H1 (cell line): ENCODE measurements around the gene NRN1L. TPM values are rescaled to one million over a fixed set of nuclear protein-coding genes. Genes with fewer than 3 reads are reported as not detected.

Experiments used
- CTCF ChIA-PET: fragments of 300-600 bp; sonication (Branson Sonifier 250); formaldehyde crosslinking; loops from one replicate; lab custom pipeline; 2021; ENCODE audit not compliant: partially characterized antibody; lab: Charles Lee
- POLR2A ChIA-PET: fragments of 300-600 bp; sonication (Branson Sonifier 250); formaldehyde crosslinking; loops from one replicate; lab custom pipeline; 2021; ENCODE audit warnings: inconsistent platforms; ENCODE audit not compliant: partially characterized antibody; lab: Charles Lee
- DNase-seq, 2 experiments: peaks; one replicate each; pipeline versions ENCODE4 v3.0.0 to v3.0.0-alpha.2; 2010 to 2022; ENCODE audit warnings: low spot score in 2 of 2, low read depth in 1 of 2, mixed read lengths in 1 of 2
- FAIRE-seq: peaks from 2 replicates; lab custom pipeline; 2011; peaks lifted over from hg19 to GRCh38; lab: Jason Lieb, UNC
- H2AFZ ChIP-seq: 2 replicates; pipeline ENCODE4 v1.8.1; 2012; ENCODE audit warnings: low read length, inconsistent platforms
- H2AK5ac ChIP-seq: 2 replicates; pipeline ENCODE4 v1.6.1; 2013; ENCODE audit warnings: low read depth, low read length
- H2BK120ac ChIP-seq: replicated peaks from 2 replicates; pipeline ENCODE3; 2013; ENCODE audit warnings: low read depth, low read length, inconsistent platforms
- H2BK12ac ChIP-seq: 2 replicates; pipeline ENCODE4 v1.6.1; 2013; ENCODE audit warnings: low read depth, low read length
- H2BK15ac ChIP-seq: 2 replicates; pipeline ENCODE4 v1.6.1; 2013; ENCODE audit warnings: low read length
- H2BK20ac ChIP-seq: 2 replicates; pipeline ENCODE4 v1.6.1; 2013; ENCODE audit warnings: low read length
- H2BK5ac ChIP-seq: 2 replicates; pipeline ENCODE4 v1.6.1; 2013; ENCODE audit warnings: low read depth, low read length
- H3K14ac ChIP-seq: 2 replicates; pipeline ENCODE4 v1.6.1; 2013; ENCODE audit warnings: inconsistent platforms; ENCODE audit not compliant: insufficient read length
- H3K18ac ChIP-seq: 2 replicates; pipeline ENCODE4 v1.6.1; 2013; ENCODE audit warnings: low read length; ENCODE audit errors: extremely low read depth
- H3K23ac ChIP-seq: 2 replicates; pipeline ENCODE4 v1.6.1; 2013; ENCODE audit warnings: inconsistent platforms; ENCODE audit not compliant: insufficient read length
- H3K23me2 ChIP-seq: 2 replicates; pipeline ENCODE4 v1.6.1; 2013; ENCODE audit warnings: low read depth, low read length
- H3K27ac ChIP-seq: 2 replicates; pipeline ENCODE4 v1.6.1; 2011; ENCODE audit warnings: low read depth, low read length, inconsistent platforms
- H3K27me3 ChIP-seq, 4 experiments: replicated peaks in 1 of 4; 1 replicate in 1 of 4; 2 replicates in 3 of 4; pipeline versions ENCODE4 v1.6.1 to v1.8.1; 2011 to 2013; ENCODE audit warnings: low read length in 3 of 4, mild to moderate bottlenecking in 3 of 4, inconsistent platforms in 2 of 4, mixed read lengths in 2 of 4, moderate library complexity in 1 of 4; ENCODE audit not compliant: control insufficient read depth in 3 of 4, insufficient read depth in 3 of 4; ENCODE audit errors: extremely low read depth in 1 of 4
- H3K36me3 ChIP-seq, 4 experiments: 2 replicates each; pipeline versions ENCODE4 v1.6.1 to v1.8.1; 2011 to 2013; ENCODE audit warnings: mild to moderate bottlenecking in 4 of 4, low read length in 3 of 4, moderate library complexity in 2 of 4, control low read depth in 1 of 4, inconsistent platforms in 1 of 4; ENCODE audit not compliant: insufficient read depth in 4 of 4, control insufficient read depth in 2 of 4
- H3K4ac ChIP-seq: replicated peaks from 2 replicates; pipeline ENCODE3; 2013; ENCODE audit warnings: low read length, low read depth, mixed read lengths, inconsistent platforms; ENCODE audit not compliant: insufficient read length
- H3K4me1 ChIP-seq, 4 experiments: replicated peaks in 1 of 4; 1 replicate in 1 of 4; 2 replicates in 3 of 4; pipeline versions ENCODE4 v1.6.1 to v1.8.1; 2011 to 2013; ENCODE audit warnings: low read length in 3 of 4, inconsistent platforms in 2 of 4, mixed read lengths in 1 of 4; ENCODE audit not compliant: insufficient read depth in 4 of 4, control insufficient read depth in 3 of 4
- H3K4me2 ChIP-seq, 2 experiments: 2 replicates each; pipeline versions ENCODE4 v1.6.1 to v1.8.1; 2011 to 2013; ENCODE audit warnings: low read depth in 2 of 2, low read length in 2 of 2, control low read depth in 1 of 2, inconsistent platforms in 1 of 2, mild to moderate bottlenecking in 1 of 2; ENCODE audit not compliant: insufficient read depth in 1 of 2
- H3K4me3 ChIP-seq, 4 experiments: fragments of 200-600, 300-600 bp in 1 of 4; sonication (generic), shearing (Covaris generic), sonication (Bioruptor Twin) in 1 of 4; 2 replicates each; pipeline versions ENCODE4 v1.5.1 to v1.8.1; 2011 to 2016; ENCODE audit warnings: low read length in 4 of 4, low read depth in 3 of 4, control low read depth in 2 of 4, inconsistent platforms in 2 of 4, mild to moderate bottlenecking in 2 of 4, mixed read lengths in 1 of 4, moderate library complexity in 1 of 4; ENCODE audit not compliant: insufficient read depth in 2 of 4; ENCODE audit errors: extremely low read depth in 1 of 4
- H3K56ac ChIP-seq: replicated peaks from 2 replicates; pipeline ENCODE3; 2013; ENCODE audit warnings: low read depth, mild to moderate bottlenecking, mixed read lengths, low read length, inconsistent platforms; ENCODE audit not compliant: insufficient read length
- H3K79me1 ChIP-seq: 2 replicates; pipeline ENCODE4 v1.6.1; 2013; ENCODE audit warnings: low read depth, low read length, control low read depth
- H3K79me2 ChIP-seq, 2 experiments: 2 replicates each; pipeline versions ENCODE4 v1.6.1 to v1.8.1; 2012 to 2013; ENCODE audit warnings: low read length in 2 of 2, mild to moderate bottlenecking in 2 of 2, inconsistent platforms in 1 of 2; ENCODE audit not compliant: insufficient read depth in 2 of 2, control insufficient read depth in 1 of 2
- H3K9ac ChIP-seq, 4 experiments: replicated peaks in 1 of 4; 1 replicate in 1 of 4; 2 replicates in 3 of 4; pipeline versions ENCODE4 v1.6.1 to v1.8.1; 2011 to 2013; ENCODE audit warnings: low read depth in 3 of 4, low read length in 3 of 4, control low read depth in 2 of 4, mild to moderate bottlenecking in 2 of 4, moderate library complexity in 2 of 4, inconsistent platforms in 1 of 4; ENCODE audit errors: extremely low read depth in 1 of 4
- H3K9me3 ChIP-seq, 2 experiments: 2 replicates each; pipeline versions ENCODE4 v1.6.1 to v1.8.1; 2012 to 2013; ENCODE audit warnings: mild to moderate bottlenecking in 2 of 2, moderate library complexity in 2 of 2, control low read depth in 1 of 2, inconsistent platforms in 1 of 2, low read depth in 1 of 2, low read length in 1 of 2, mixed read lengths in 1 of 2; ENCODE audit not compliant: insufficient read depth in 2 of 2
- H4K20me1 ChIP-seq, 2 experiments: replicated peaks in 1 of 2; 2 replicates each; pipeline versions ENCODE3 to v1.8.1; 2011 to 2013; ENCODE audit warnings: inconsistent platforms in 2 of 2, low read length in 2 of 2, mild to moderate bottlenecking in 1 of 2; ENCODE audit not compliant: insufficient read depth in 2 of 2, control insufficient read depth in 1 of 2
- H4K5ac ChIP-seq: 2 replicates; pipeline ENCODE4 v1.6.1; 2013; ENCODE audit warnings: low read length, low read depth, mixed read lengths, inconsistent platforms; ENCODE audit not compliant: insufficient read length
- H4K8ac ChIP-seq: 2 replicates; pipeline ENCODE4 v1.8.0; 2013; ENCODE audit warnings: mild to moderate bottlenecking, moderate library complexity, low read length, inconsistent platforms; ENCODE audit not compliant: insufficient read depth; ENCODE audit errors: extremely low read depth
- H4K91ac ChIP-seq: replicated peaks from 2 replicates; pipeline ENCODE3; 2013; ENCODE audit warnings: low read length, mixed read lengths, inconsistent platforms; ENCODE audit not compliant: insufficient read length
- BCL11A ChIP-seq, 2 experiments: IDR thresholded peaks; one replicate each; pipeline ENCODE4 v1.6.1; 2011; ENCODE audit warnings: low read depth in 2 of 2, low read length in 2 of 2, mild to moderate bottlenecking in 2 of 2
- CTBP2 ChIP-seq: IDR thresholded peaks from 2 replicates; pipeline ENCODE4 v1.7.0; 2011; ENCODE audit warnings: borderline replicate concordance, mild to moderate bottlenecking, moderate library complexity, mixed read lengths, low read length; ENCODE audit not compliant: insufficient read depth, insufficient read length
- HDAC2 ChIP-seq, 2 experiments: fragments of 300-600 bp in 1 of 2; sonication (generic) in 1 of 2; IDR thresholded peaks; 2 replicates each; pipeline ENCODE4 v1.6.1; 2011 to 2012; ENCODE audit warnings: low read depth in 2 of 2, low read length in 2 of 2, mild to moderate bottlenecking in 2 of 2, moderate library complexity in 2 of 2, borderline replicate concordance in 1 of 2, inconsistent platforms in 1 of 2
- JUN ChIP-seq: IDR thresholded peaks from 2 replicates; pipeline ENCODE4 v1.6.1; 2011; ENCODE audit warnings: low read depth, mild to moderate bottlenecking, improper control_type of control experiment, low read length
- JUND ChIP-seq: IDR thresholded peaks from 2 replicates; pipeline ENCODE4 v1.6.1; 2011; ENCODE audit warnings: mild to moderate bottlenecking, improper control_type of control experiment, low read length
- PHF8 ChIP-seq: fragments of 200-600 bp; sonication (generic); conservative IDR thresholded peaks from 2 replicates; pipeline ENCODE4 v1.7.1; 2012; ENCODE audit warnings: low read depth, mild to moderate bottlenecking, inconsistent platforms, low read length, moderate library complexity
- POU5F1 ChIP-seq: IDR thresholded peaks from 2 replicates; pipeline ENCODE4 v1.6.1; 2011; ENCODE audit warnings: low read depth, mild to moderate bottlenecking, low read length, moderate library complexity
- SIRT6 ChIP-seq: IDR thresholded peaks from one replicate; pipeline ENCODE4 v1.7.1; 2012; ENCODE audit warnings: low read length, inconsistent platforms
- SUZ12 ChIP-seq: fragments of 200-600 bp; sonication (generic); IDR thresholded peaks from 2 replicates; pipeline ENCODE4 v1.6.1; 2012; ENCODE audit warnings: mild to moderate bottlenecking, inconsistent platforms, low read length, moderate library complexity, mixed read lengths
- WGBS, 2 experiments: shearing (Covaris generic) in 1 of 2; methylation state at CpG; one replicate each; pipeline versions ENCODE4 v1.1.6 to v1.1.7; 2013 to 2015; ENCODE audit warnings: low lambda C conversion rate in 2 of 2, mixed read lengths in 2 of 2, inconsistent platforms in 1 of 2, low coverage in 1 of 2, missing lambda C conversion rate in 1 of 2; ENCODE audit not compliant: insufficient replicate concordance in 2 of 2, insufficient coverage in 1 of 2, insufficient read length in 1 of 2; ENCODE audit errors: extremely low coverage in 1 of 2, missing lambda C conversion rate in 1 of 2; 5-methylcytosine and 5-hydroxymethylcytosine counted together
- polyA plus RNA-seq, 7 experiments: library from polyadenylated mRNA; depleted of rRNA in 3 of 7; stranded (reverse) in 5 of 7; unstranded in 2 of 7; fragments of >200 nt in 5 of 7; fragments of 200-250 nt in 2 of 7; gene quantifications; 1 replicate in 5 of 7; 2 replicates in 1 of 7; 4 replicates in 1 of 7; pipeline versions ENCODE4 v1.2.1 to v1.2.3, GENCODE V29; 2011 to 2013; ENCODE audit warnings: missing spikeins in 2 of 7, mixed read lengths in 2 of 7
- total RNA-seq: library from RNA; stranded (reverse); fragmentation: NEBNext Ultra II Directional; extraction: Animal tissue kit (Norgen Biotek cat#: 25700); gene quantifications from 2 replicates; pipeline ENCODE4 v1.2.1, GENCODE V29; 2021
- TF ChIP-seq, protein P1 (sequence below): IDR thresholded peaks from 2 replicates; pipeline ENCODE4 v1.6.1; 2012; ENCODE audit warnings: low read length, inconsistent platforms

The NRN1L gene
- total and polyA plus RNA-seq, 2 of the 8 experiments (the other 6 are each of a cell fraction or from before 2014, with no cell fraction given): 4.1 to 35.2 TPM

DNA sequence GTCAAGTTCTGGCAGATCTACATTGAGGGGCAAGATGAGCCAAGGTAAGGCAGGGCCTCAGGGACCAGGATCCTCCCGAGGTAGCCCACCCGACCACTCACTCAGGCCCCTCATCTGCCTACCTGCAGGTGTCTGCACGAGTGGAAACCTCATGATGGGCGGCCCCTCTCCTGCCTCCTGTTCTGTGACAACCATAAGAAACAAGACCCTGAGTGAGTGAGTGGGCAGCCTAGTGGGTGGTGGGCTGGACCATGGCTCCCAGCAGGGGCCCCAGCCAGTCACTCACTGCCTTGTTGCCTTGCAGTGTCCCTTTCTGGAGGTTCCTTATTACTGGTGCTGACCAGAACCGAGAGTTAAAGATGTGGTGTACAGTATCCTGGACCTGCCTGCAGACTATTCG lies 6.5 kb upstream of the NRN1L start:
- ChIA-PET CTCF (interaction anchor here (0.8 to 21.8 kb wide), 7 partner anchors 13 to 64 kb away, joined by 3 to 623 read pairs (median 4); partner anchors contain the start of genes CTRL, LCAT and PSMB10), POLR2A (interaction anchor here (0.9 to 1.4 kb wide), 3 partner anchors 11 to 51 kb away, joined by 3 read pairs; no protein-coding TSS in a partner anchor)
- no peak overlapping the region for H3K9ac ChIP-seq
- no peaks in the 10 kb centered on the region for H3K27me3 ChIP-seq
- no peak overlapping the region for H3K14ac ChIP-seq
- peaks cover 10 to 20% of the 10 kb centered on the region in 2 experiments for H4K20me1 ChIP-seq
- H3K79me1 ChIP-seq: peaks cover 13% of the 10 kb centered on the region
- H2BK20ac ChIP-seq: no peak overlapping the region
- H3K23me2 ChIP-seq: no peaks in the 10 kb centered on the region; the same call in 1 of the 2 replicates
- no peak overlapping the region for H3K18ac ChIP-seq
- H4K91ac ChIP-seq: no peak overlapping the region
- FAIRE-seq (no peak), DNase-seq (no peak)
- no peak overlapping the region for H3K4ac ChIP-seq
- no peak overlapping the region for H4K8ac ChIP-seq
- H3K36me3 ChIP-seq: peaks cover 31 to 57% (median 48%) of the 10 kb centered on the region in 4 experiments
- H3K23ac ChIP-seq: no peak overlapping the region
- no peak overlapping the region for H2BK120ac ChIP-seq
- H2AK5ac ChIP-seq: no peak overlapping the region
- no peak overlapping the region for H3K4me3 ChIP-seq
- no peak overlapping the region for H3K27ac ChIP-seq
- 94% methylated on average over 6 of the region's 6 CpGs; no CpG with 5 or more reads in 1 of the 2 experiments for WGBS, 2 experiments
- H3K4me1 ChIP-seq: peaks cover 0 to 7% (median 3%) of the 10 kb centered on the region in 4 experiments; a peak in 3 of 7 replicates
- H3K79me2 ChIP-seq: peaks cover 3 to 29% of the 10 kb centered on the region in 2 experiments; a peak in 3 of 4 replicates
- no peak overlapping the region for H2AFZ ChIP-seq
- no peak overlapping the region for H3K56ac ChIP-seq
- no peak overlapping the region for H4K5ac ChIP-seq
- H3K9me3 ChIP-seq: no peaks in the 10 kb centered on the region
- H2BK5ac ChIP-seq: no peak overlapping the region
- H3K4me2 ChIP-seq: no peak overlapping the region
- no peak overlapping the region for H2BK15ac ChIP-seq
- H2BK12ac ChIP-seq: no peak overlapping the region
- TF ChIP-seq HDAC2 (IDR thresholded peaks at IDR 0.05; ENCODE audit: borderline replicate concordance in 1 of 2, low read depth in 2 of 2, low read length in 2 of 2): no peak
- TF ChIP-seq JUN: no peak
- TF ChIP-seq SUZ12: no peak
- TF ChIP-seq SIRT6: no peak
- TF ChIP-seq PHF8: no peak
- no peak for TF ChIP-seq BCL11A (IDR thresholded peaks at IDR 0.05; ENCODE audit: low read depth in 2 of 2, low read length in 2 of 2)
- TF ChIP-seq, protein P1, sequence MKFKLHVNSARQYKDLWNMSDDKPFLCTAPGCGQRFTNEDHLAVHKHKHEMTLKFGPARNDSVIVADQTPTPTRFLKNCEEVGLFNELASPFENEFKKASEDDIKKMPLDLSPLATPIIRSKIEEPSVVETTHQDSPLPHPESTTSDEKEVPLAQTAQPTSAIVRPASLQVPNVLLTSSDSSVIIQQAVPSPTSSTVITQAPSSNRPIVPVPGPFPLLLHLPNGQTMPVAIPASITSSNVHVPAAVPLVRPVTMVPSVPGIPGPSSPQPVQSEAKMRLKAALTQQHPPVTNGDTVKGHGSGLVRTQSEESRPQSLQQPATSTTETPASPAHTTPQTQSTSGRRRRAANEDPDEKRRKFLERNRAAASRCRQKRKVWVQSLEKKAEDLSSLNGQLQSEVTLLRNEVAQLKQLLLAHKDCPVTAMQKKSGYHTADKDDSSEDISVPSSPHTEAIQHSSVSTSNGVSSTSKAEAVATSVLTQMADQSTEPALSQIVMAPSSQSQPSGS: no peak
- no peak for TF ChIP-seq CTBP2
- no peak for TF ChIP-seq JUND
- TF ChIP-seq POU5F1: no peak
